ENCODE results near the gene PDCD5. TPM values are rescaled to one million over a fixed set of nuclear protein-coding genes. Genes with fewer than 3 reads are reported as not detected.

Gene PDCD5

GRCh38 chr19:32627714-32628270 lies 46.8 kb downstream of the PDCD5 start:
- Histone ChIP-seq H3K27me3 (ENCODE audit: control insufficient read depth in 1 of 2, insufficient read depth in 1 of 2, low read length in 2 of 2) (no peaks in the 10 kb centered on the region), H3K4me3 (ENCODE audit: insufficient read depth in 1 of 2, low read depth in 1 of 2, low read length in 2 of 2) (no peak overlapping the region), H2AFZ (ENCODE audit: low read depth, low read length) (no peak overlapping the region), H2AK5ac (ENCODE audit: low read length, severe bottlenecking) (no peak overlapping the region), H3K4me1 (ENCODE audit: control insufficient read depth, insufficient read depth, low read depth, low read length) (no peaks in the 10 kb centered on the region), H3K14ac (ENCODE audit: low read length in 2 of 2) (no peak overlapping the region), H2BK120ac (ENCODE audit: low read depth, low read length) (no peak overlapping the region), H3K18ac (ENCODE audit: low read depth in 1 of 2, low read length in 2 of 2) (no peak overlapping the region), H2BK12ac (ENCODE audit: low read length in 2 of 2) (no peak overlapping the region), H3K4me2 (ENCODE audit: low read length, poor library complexity, severe bottlenecking) (no peak overlapping the region), H3K36me3 (ENCODE audit: control insufficient read depth in 1 of 2, insufficient read depth in 2 of 2, low read depth in 1 of 2, low read length in 2 of 2) (peaks cover 66 to 78% of the 10 kb centered on the region in 2 experiments), H2BK15ac (ENCODE audit: low read depth, poor library complexity, severe bottlenecking) (no peak overlapping the region), H3K9me3 (ENCODE audit: control insufficient read depth, low read length) (no peaks in the 10 kb centered on the region), H3K27ac (ENCODE audit: low read length, poor library complexity, severe bottlenecking) (no peak overlapping the region), H4K8ac (ENCODE audit: low read length) (no peak overlapping the region), H4K91ac (ENCODE audit: low read length) (no peak overlapping the region), H3K9ac (ENCODE audit: low read length) (no peak overlapping the region), H3K4ac (ENCODE audit: low read depth in 1 of 2, low read length in 2 of 2) (no peak overlapping the region), H3K79me1 (replicated peaks; ENCODE audit: low read length, poor library complexity, severe bottlenecking) (peaks cover 10% of the 10 kb centered on the region), H2BK5ac (ENCODE audit: low read depth, low read length, poor library complexity, severe bottlenecking) (no peak overlapping the region), H3K23ac (ENCODE audit: low read length in 2 of 2) (no peak overlapping the region)
- 95% methylated on average over 15 of the region's 15 CpGs for WGBS
- DNase-seq: no peak

DNA sequence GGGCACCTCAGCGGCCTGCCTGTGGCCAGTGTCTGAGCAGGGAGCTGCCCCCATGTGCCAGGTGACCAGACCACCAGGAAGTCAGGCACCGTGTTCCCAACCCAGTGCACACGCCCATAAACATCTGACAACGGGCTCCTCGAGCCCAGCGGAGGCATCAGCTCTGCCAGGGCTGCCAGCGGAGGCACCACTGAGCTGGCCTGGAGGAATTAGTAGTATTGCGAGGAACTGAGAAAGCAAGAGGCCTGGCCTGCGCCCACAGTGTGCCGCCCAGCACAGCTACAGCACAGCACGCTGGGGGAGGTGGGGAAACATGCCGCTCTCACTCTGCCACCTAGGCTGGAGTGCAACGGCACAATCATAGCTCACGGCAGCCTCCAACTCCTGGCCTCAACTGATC lies 49.3 kb downstream of the PDCD5 start:
- Histone ChIP-seq H3K4me1 (ENCODE audit: control insufficient read depth, insufficient read depth, low read depth, low read length) (no peaks in the 10 kb centered on the region), H2BK120ac (ENCODE audit: low read depth, low read length) (no peak overlapping the region), H2AFZ (ENCODE audit: low read depth, low read length) (no peak overlapping the region), H2AK5ac (ENCODE audit: low read length, severe bottlenecking) (no peak overlapping the region), H3K9me3 (ENCODE audit: control insufficient read depth, low read length) (no peaks in the 10 kb centered on the region), H2BK5ac (ENCODE audit: low read depth, low read length, poor library complexity, severe bottlenecking) (no peak overlapping the region), H3K9ac (ENCODE audit: low read length) (no peak overlapping the region), H3K27me3 (ENCODE audit: control insufficient read depth in 1 of 2, insufficient read depth in 1 of 2, low read length in 2 of 2) (no peaks in the 10 kb centered on the region), H3K4me3 (ENCODE audit: insufficient read depth in 1 of 2, low read depth in 1 of 2, low read length in 2 of 2) (no peak overlapping the region), H3K14ac (ENCODE audit: low read length in 2 of 2) (no peak overlapping the region), H4K8ac (ENCODE audit: low read length) (no peak overlapping the region), H3K79me1 (replicated peaks; ENCODE audit: low read length, poor library complexity, severe bottlenecking) (peaks cover 17% of the 10 kb centered on the region), H2BK15ac (ENCODE audit: low read depth, poor library complexity, severe bottlenecking) (no peak overlapping the region), H2BK12ac (ENCODE audit: low read length in 2 of 2) (no peak overlapping the region), H3K4ac (ENCODE audit: low read depth in 1 of 2, low read length in 2 of 2) (no peak overlapping the region), H3K27ac (ENCODE audit: low read length, poor library complexity, severe bottlenecking) (no peak overlapping the region), H3K36me3 (ENCODE audit: control insufficient read depth in 1 of 2, insufficient read depth in 2 of 2, low read depth in 1 of 2, low read length in 2 of 2) (peaks cover 59 to 81% of the 10 kb centered on the region in 2 experiments), H4K91ac (ENCODE audit: low read length) (no peak overlapping the region), H3K18ac (ENCODE audit: low read depth in 1 of 2, low read length in 2 of 2) (no peak overlapping the region), H3K23ac (ENCODE audit: low read length in 2 of 2) (no peak overlapping the region), H3K4me2 (ENCODE audit: low read length, poor library complexity, severe bottlenecking) (no peak overlapping the region)
- 86% methylated on average over 14 of the region's 14 CpGs for WGBS
- no peak for DNase-seq

- Histone ChIP-seq H2BK5ac (ENCODE audit: low read depth, low read length, poor library complexity, severe bottlenecking) (no peak overlapping the region), H3K4me3 (ENCODE audit: insufficient read depth in 1 of 2, low read depth in 1 of 2, low read length in 2 of 2) (no peak overlapping the region), H3K27me3 (ENCODE audit: control insufficient read depth in 1 of 2, insufficient read depth in 1 of 2, low read length in 2 of 2) (no peaks in the 10 kb centered on the region), H2AFZ (ENCODE audit: low read depth, low read length) (no peak overlapping the region), H3K9ac (ENCODE audit: low read length) (no peak overlapping the region), H3K14ac (ENCODE audit: low read length in 2 of 2) (no peak overlapping the region), H3K4me2 (ENCODE audit: low read length, poor library complexity, severe bottlenecking) (no peak overlapping the region), H3K9me3 (ENCODE audit: control insufficient read depth, low read length) (no peaks in the 10 kb centered on the region), H3K27ac (ENCODE audit: low read length, poor library complexity, severe bottlenecking) (no peak overlapping the region), H3K4ac (ENCODE audit: low read depth in 1 of 2, low read length in 2 of 2) (no peak overlapping the region), H4K8ac (ENCODE audit: low read length) (no peak overlapping the region), H2BK12ac (ENCODE audit: low read length in 2 of 2) (no peak overlapping the region), H3K4me1 (ENCODE audit: control insufficient read depth, insufficient read depth, low read depth, low read length) (no peaks in the 10 kb centered on the region), H3K23ac (ENCODE audit: low read length in 2 of 2) (no peak overlapping the region), H2BK120ac (ENCODE audit: low read depth, low read length) (no peak overlapping the region), H3K79me1 (replicated peaks; ENCODE audit: low read length, poor library complexity, severe bottlenecking) (peaks cover 18% of the 10 kb centered on the region), H2BK15ac (ENCODE audit: low read depth, poor library complexity, severe bottlenecking) (no peak overlapping the region), H2AK5ac (ENCODE audit: low read length, severe bottlenecking) (no peak overlapping the region), H4K91ac (ENCODE audit: low read length) (no peak overlapping the region), H3K18ac (ENCODE audit: low read depth in 1 of 2, low read length in 2 of 2) (no peak overlapping the region), H3K36me3 (ENCODE audit: control insufficient read depth in 1 of 2, insufficient read depth in 2 of 2, low read depth in 1 of 2, low read length in 2 of 2) (peaks cover 57 to 82% of the 10 kb centered on the region in 2 experiments)
- DNase-seq: no peak
- 93% methylated on average over 12 of the region's 15 CpGs for WGBS
Observed at GRCh38 chr19:32631381-32631780, 50.4 kb downstream of the PDCD5 start.

Small RNAs within 50 kb of the gene (small RNA-seq; reads per million reads assigned to genes)
- gene SNORA68B (ENCODE audit: low read depth): not detected

Measured in mesenchymal stem cell (in vitro differentiated cells and primary cell).